Measurements from ENCODE around the gene RAPGEF1. TPM values are rescaled to one million over a fixed set of nuclear protein-coding genes. Genes with fewer than 3 reads are reported as not detected.
A peak's percentile ranks its signal among the peaks of the same experiment; 100 is the strongest.
"Not testable (repeated sequence)": the region's sequence is repeated elsewhere in the genome, so short reads cannot be mapped to it uniquely, and the experiment has no call there.

Gene RAPGEF1
- total RNA-seq, 1 donor from 2014 or later: 94.3 TPM

DNA sequence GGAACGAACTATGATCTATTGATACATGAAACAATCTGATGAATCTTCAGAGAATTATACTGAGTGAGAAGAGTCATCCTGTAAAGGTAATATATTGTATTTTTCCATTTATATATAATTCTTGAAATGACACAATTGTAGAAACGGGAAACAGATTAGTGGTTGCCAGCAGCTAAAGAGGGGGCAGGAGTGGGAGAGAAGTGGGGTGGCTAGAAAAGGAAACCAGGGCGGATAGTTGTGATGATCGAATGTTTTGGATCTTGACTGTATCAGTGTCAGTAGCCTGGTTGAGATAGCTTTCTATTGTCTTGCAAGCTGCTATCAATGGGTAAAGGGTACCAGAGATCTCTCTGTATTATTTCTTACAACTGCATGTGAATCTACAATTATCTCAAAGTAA lies 17.7 kb upstream of the RAPGEF1 start:
- no peak for DNase-seq (ENCODE audit: extremely low spot score, unreplicated experiment)
- Mint-ChIP-seq H3K27me3 (ENCODE audit: unreplicated experiment) (peaks cover 36% of the 10 kb centered on the region), H3K36me3 (ENCODE audit: unreplicated experiment) (no peaks in the 10 kb centered on the region), H3K9me3 (ENCODE audit: unreplicated experiment) (no peaks in the 10 kb centered on the region), H3K27ac (ENCODE audit: unreplicated experiment) (no peak overlapping the region), H3K4me1 (ENCODE audit: unreplicated experiment) (peaks cover 4% of the 10 kb centered on the region), H3K4me3 (ENCODE audit: unreplicated experiment) (no peak overlapping the region)
- TF ChIP-seq, protein P1, sequence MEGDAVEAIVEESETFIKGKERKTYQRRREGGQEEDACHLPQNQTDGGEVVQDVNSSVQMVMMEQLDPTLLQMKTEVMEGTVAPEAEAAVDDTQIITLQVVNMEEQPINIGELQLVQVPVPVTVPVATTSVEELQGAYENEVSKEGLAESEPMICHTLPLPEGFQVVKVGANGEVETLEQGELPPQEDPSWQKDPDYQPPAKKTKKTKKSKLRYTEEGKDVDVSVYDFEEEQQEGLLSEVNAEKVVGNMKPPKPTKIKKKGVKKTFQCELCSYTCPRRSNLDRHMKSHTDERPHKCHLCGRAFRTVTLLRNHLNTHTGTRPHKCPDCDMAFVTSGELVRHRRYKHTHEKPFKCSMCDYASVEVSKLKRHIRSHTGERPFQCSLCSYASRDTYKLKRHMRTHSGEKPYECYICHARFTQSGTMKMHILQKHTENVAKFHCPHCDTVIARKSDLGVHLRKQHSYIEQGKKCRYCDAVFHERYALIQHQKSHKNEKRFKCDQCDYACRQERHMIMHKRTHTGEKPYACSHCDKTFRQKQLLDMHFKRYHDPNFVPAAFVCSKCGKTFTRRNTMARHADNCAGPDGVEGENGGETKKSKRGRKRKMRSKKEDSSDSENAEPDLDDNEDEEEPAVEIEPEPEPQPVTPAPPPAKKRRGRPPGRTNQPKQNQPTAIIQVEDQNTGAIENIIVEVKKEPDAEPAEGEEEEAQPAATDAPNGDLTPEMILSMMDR (IDR thresholded peaks at IDR 0.05): no peak

DNA sequence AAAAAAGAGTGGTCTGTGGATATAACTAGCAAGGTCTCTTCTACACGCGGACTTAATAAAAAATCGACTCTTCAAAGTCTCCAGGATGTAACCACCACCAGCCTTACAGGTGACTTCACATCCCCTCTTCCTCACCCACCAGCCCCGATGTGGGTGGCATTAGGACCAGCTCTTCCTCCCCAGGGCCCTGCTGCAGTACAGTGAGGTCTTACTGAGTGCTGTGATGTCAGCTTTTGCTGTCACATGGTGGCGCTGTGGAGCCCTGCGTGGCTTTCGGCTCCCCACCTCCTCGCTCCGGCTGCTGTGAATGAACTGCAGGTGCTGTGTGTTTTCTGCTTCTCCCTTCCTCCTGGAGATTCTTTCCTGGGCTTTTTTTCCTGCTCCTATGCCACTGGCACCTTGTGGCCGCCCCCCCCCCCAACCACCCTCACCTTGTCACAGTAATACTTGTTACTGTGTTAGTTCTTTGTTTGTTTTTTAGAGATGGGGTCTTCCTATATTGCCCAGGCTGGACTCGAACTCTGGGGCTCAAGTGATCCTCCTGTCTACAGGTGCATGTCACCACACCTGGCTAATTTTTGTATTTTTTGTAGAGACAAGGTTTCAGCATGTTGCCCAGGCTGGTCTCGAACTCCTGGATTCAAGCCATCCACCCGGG lies 15.8 kb upstream of the RAPGEF1 start:
- H3K27ac Mint-ChIP-seq (ENCODE audit: unreplicated experiment): no peak overlapping the region
- no peak overlapping the region for H3K4me3 Mint-ChIP-seq (ENCODE audit: unreplicated experiment)
- peak; percentile 94 for DNase-seq (ENCODE audit: extremely low spot score, unreplicated experiment)
- no peaks in the 10 kb centered on the region for H3K9me3 Mint-ChIP-seq (ENCODE audit: unreplicated experiment)
- peaks cover 4% of the 10 kb centered on the region for H3K4me1 Mint-ChIP-seq (ENCODE audit: unreplicated experiment)
- no peaks in the 10 kb centered on the region for H3K36me3 Mint-ChIP-seq (ENCODE audit: unreplicated experiment)
- TF ChIP-seq, protein P1 (IDR thresholded peaks at IDR 0.05): peak; percentile 74
- peaks cover 36% of the 10 kb centered on the region for H3K27me3 Mint-ChIP-seq (ENCODE audit: unreplicated experiment)

DNA sequence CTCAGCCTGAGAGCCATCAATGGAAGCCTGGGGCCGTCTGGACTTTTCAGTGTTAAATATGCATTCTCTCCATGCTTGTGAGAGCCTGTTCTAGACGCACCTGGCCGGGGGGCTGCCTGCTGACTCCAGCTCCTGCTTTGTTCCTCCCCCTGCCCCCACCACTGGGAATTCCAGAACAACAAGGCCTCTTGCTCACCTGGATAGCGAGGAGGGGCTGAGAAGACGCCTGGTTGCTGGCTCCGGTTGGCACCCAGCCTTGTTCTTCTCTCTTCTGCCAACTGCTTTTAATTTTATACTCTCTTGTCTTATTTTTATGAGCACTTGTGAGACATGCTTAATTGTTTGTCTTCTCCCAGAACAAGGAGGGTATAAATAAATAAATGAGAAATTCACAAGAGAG lies 15.0 kb upstream of the RAPGEF1 start:
- H3K4me3 Mint-ChIP-seq (ENCODE audit: unreplicated experiment): no peak overlapping the region
- H3K27me3 Mint-ChIP-seq (ENCODE audit: unreplicated experiment): peaks cover 35% of the 10 kb centered on the region
- no peaks in the 10 kb centered on the region for H3K36me3 Mint-ChIP-seq (ENCODE audit: unreplicated experiment)
- H3K27ac Mint-ChIP-seq (ENCODE audit: unreplicated experiment): no peak overlapping the region
- TF ChIP-seq, protein P1 (IDR thresholded peaks at IDR 0.05): no peak
- peaks cover 4% of the 10 kb centered on the region for H3K4me1 Mint-ChIP-seq (ENCODE audit: unreplicated experiment)
- no peaks in the 10 kb centered on the region for H3K9me3 Mint-ChIP-seq (ENCODE audit: unreplicated experiment)
- DNase-seq (ENCODE audit: extremely low spot score, unreplicated experiment): no peak

DNA sequence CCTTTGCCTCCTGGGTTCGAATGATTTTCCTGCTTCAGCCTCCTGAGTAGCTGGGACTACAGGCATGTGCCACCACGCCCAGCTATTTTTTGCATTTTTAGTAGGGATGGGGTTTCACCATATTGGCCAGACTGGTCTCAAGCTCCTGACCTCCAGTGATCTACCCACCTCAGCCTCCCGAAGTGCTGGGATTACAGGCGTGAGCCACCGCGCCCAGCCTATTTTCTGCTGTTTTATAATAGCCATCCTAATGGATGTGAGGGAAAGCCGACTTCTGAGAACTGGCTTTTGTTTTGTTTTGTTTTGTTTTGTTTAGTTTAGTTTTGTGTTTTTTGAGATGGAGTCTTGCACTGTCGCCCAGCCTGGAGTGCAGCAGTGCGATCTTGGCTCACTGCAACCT lies 13.9 kb upstream of the RAPGEF1 start:
- H3K4me1 Mint-ChIP-seq (ENCODE audit: unreplicated experiment): not testable (repeated sequence)
- peaks cover 28% of the 10 kb centered on the region for H3K27me3 Mint-ChIP-seq (ENCODE audit: unreplicated experiment)

DNA sequence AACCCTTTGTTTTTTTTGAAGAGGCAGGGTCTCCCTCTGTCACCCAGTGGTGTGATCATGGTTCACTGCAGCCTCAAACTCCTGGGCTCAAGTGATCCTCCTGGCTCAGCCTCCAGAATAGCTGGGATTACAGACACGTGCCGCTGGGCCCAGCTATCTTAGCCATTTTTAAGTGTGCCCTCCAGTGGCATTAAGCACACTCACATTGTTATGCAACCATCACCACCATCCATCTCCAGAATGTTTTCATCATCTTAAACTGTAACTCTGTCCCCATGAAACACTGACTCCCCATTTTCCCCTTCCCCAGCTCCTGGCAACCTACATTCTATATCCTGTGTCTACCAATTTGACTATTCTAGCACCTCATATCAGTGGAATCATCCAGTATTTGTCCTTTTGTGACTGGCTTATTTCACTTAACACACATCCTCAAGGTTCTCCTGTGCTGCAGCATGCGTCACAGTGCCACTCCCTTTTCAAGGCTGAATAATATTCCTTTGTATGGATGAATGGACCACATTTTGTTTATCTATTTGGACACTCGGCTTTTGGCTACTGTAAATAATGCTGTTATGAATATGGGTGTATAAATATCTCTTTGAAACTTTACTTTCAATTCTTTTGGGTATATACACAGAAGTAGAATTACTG lies 12.5 kb upstream of the RAPGEF1 start:
- Mint-ChIP-seq H3K36me3 (ENCODE audit: unreplicated experiment) (no peaks in the 10 kb centered on the region), H3K27ac (ENCODE audit: unreplicated experiment) (no peak overlapping the region)

More for the DNA sequence above, 13.9 kb upstream of the RAPGEF1 start:
- H3K36me3 Mint-ChIP-seq (ENCODE audit: unreplicated experiment); H3K9me3 Mint-ChIP-seq (ENCODE audit: unreplicated experiment); DNase-seq (ENCODE audit: extremely low spot score, unreplicated experiment); H3K27ac Mint-ChIP-seq (ENCODE audit: unreplicated experiment); H3K4me3 Mint-ChIP-seq (ENCODE audit: unreplicated experiment): not testable (repeated sequence)

More for the DNA sequence above, 12.5 kb upstream of the RAPGEF1 start:
- Mint-ChIP-seq H3K9me3 (ENCODE audit: unreplicated experiment) (no peaks in the 10 kb centered on the region), H3K27me3 (ENCODE audit: unreplicated experiment) (peaks cover 14% of the 10 kb centered on the region), H3K4me1 (ENCODE audit: unreplicated experiment) (peaks cover 4% of the 10 kb centered on the region), H3K4me3 (ENCODE audit: unreplicated experiment) (no peak overlapping the region)
- TF ChIP-seq, protein P1 (IDR thresholded peaks at IDR 0.05): no peak
- DNase-seq (ENCODE audit: extremely low spot score, unreplicated experiment): no peak
